Stimulated activated CD8-positive, alpha-beta memory T cell treated with anti-CD3 and anti-CD28 coated beads, Interleukin-2, amount 100 ng/mL, for 48 hours (primary cell): Measurements from ENCODE around the gene TMEFF1.

Source experiments
- DNase-seq, 2 donors: peaks; one replicate each; pipeline ENCODE4 v3.0.0-alpha.2; 2020; ENCODE audit warnings: low read depth in 2 of 2

The TMEFF1 gene

GRCh38 chr9:100605405-100605804 lies 132.5 kb downstream of the TMEFF1 start:
- no peak for DNase-seq

- DNase-seq: no peak
Observed at GRCh38 chr9:100619194-100619593, 146.2 kb downstream of the TMEFF1 start.

GRCh38 chr9:100619665-100620064 lies 146.7 kb downstream of the TMEFF1 start:
- no peak for DNase-seq

GRCh38 chr9:100623969-100624368 lies 151.0 kb downstream of the TMEFF1 start:
- DNase-seq: no peak

GRCh38 chr9:100626949-100627348 lies 154.0 kb downstream of the TMEFF1 start:
- no peak for DNase-seq
